HEK293 (cell line): ENCODE results near the gene ZRSR2.

Source experiments
- CTCF ChIA-PET: fragments of 350-600 bp; formaldehyde crosslinking; extraction: SDS; loops from one replicate; lab custom pipeline; 2021; ENCODE audit warnings: antibody characterized with exemption; lab: Yijun Ruan, JAX
- POLR2A ChIA-PET: fragments of 300-600 bp; formaldehyde crosslinking; extraction: SDS; loops from one replicate; lab custom pipeline; 2020; ENCODE audit warnings: antibody characterized with exemption, inconsistent platforms; lab: Yijun Ruan, JAX
- H3K27ac ChIP-seq: fragments of 200-500 bp; sonication (Bioruptor generic); 2 replicates; pipeline ENCODE4 v1.5.1; 2014; ENCODE audit warnings: low read depth, low read length, control low read depth, inconsistent platforms; ENCODE audit errors: extremely low read depth
- H3K36me3 ChIP-seq, 2 experiments: fragments of 200-500 bp in 1 of 2; sonication (Bioruptor generic) in 1 of 2; 1 replicate in 1 of 2; 2 replicates in 1 of 2; pipeline ENCODE4 v1.5.1; 2014 to 2017; ENCODE audit warnings: inconsistent platforms in 2 of 2, low read length in 2 of 2; ENCODE audit not compliant: control insufficient read depth in 2 of 2, insufficient read depth in 1 of 2
- H3K4me1 ChIP-seq: fragments of 200-500 bp; sonication (Bioruptor generic); 2 replicates; pipeline ENCODE4 v1.5.1; 2014; ENCODE audit warnings: mild to moderate bottlenecking, low read length, inconsistent platforms; ENCODE audit not compliant: control insufficient read depth, insufficient read depth
- H3K4me3 ChIP-seq: 2 replicates; pipeline ENCODE4 v1.5.1; 2011; ENCODE audit warnings: low read depth, mild to moderate bottlenecking, control low read depth, low read length, moderate library complexity
- H3K9me3 ChIP-seq: fragments of 200-500 bp; sonication (Bioruptor generic); 2 replicates; pipeline ENCODE4 v1.5.1; 2014; ENCODE audit warnings: low read depth, low read length, inconsistent platforms; ENCODE audit not compliant: control insufficient read depth, insufficient read depth
- GLIS1 ChIP-seq: fragments of 450-650 bp; formaldehyde crosslinking; IDR thresholded peaks from 2 replicates; pipeline ENCODE4 v1.5.1; 2016; ENCODE audit warnings: missing biosample characterization, missing genetic modification characterization
- KLF8 ChIP-seq: fragments of 450-650 bp; formaldehyde crosslinking; IDR thresholded peaks from 2 replicates; pipeline ENCODE4 v1.5.1; 2016; ENCODE audit warnings: missing biosample characterization, missing genetic modification characterization
- SETDB1 ChIP-seq: IDR thresholded peaks from one replicate; pipeline ENCODE4 v1.6.1; 2017; ENCODE audit warnings: mild to moderate bottlenecking, low read length, moderate library complexity, mixed read lengths; ENCODE audit not compliant: insufficient read length
- SP3 ChIP-seq: fragments of 450-650 bp; formaldehyde crosslinking; IDR thresholded peaks from 2 replicates; pipeline ENCODE4 v1.5.1; 2016; ENCODE audit warnings: missing biosample characterization, missing genetic modification characterization
- TRIM28 ChIP-seq: IDR thresholded peaks from 2 replicates; pipeline ENCODE4 v1.6.1; 2011; ENCODE audit warnings: low read length, control low read depth, borderline replicate concordance
- ZBTB1 ChIP-seq: fragments of 450-650 bp; formaldehyde crosslinking; IDR thresholded peaks from 2 replicates; pipeline ENCODE4 v1.5.1; 2016; ENCODE audit warnings: missing biosample characterization, missing genetic modification characterization
- ZNF10 ChIP-seq: fragments of 450-650 bp; formaldehyde crosslinking; IDR thresholded peaks from 2 replicates; pipeline ENCODE4 v1.5.1; 2017; ENCODE audit warnings: missing biosample characterization, missing genetic modification characterization
- ZNF140 ChIP-seq: fragments of 450-650 bp; formaldehyde crosslinking; IDR thresholded peaks from 2 replicates; pipeline ENCODE4 v1.5.1; 2016; ENCODE audit warnings: missing biosample characterization, missing genetic modification characterization
- ZNF184 ChIP-seq: fragments of 450-650 bp; IDR thresholded peaks from 2 replicates; pipeline ENCODE4 v1.5.1; 2018; ENCODE audit warnings: missing biosample characterization, mild to moderate bottlenecking, missing genetic modification characterization
- ZNF266 ChIP-seq: fragments of 450-650 bp; formaldehyde crosslinking; IDR thresholded peaks from 2 replicates; pipeline ENCODE4 v1.5.1; 2016; ENCODE audit warnings: missing biosample characterization, missing genetic modification characterization, low read depth
- ZNF341 ChIP-seq: fragments of 450-650 bp; formaldehyde crosslinking; IDR thresholded peaks from 2 replicates; pipeline ENCODE4; 2016; ENCODE audit warnings: low read depth, missing biosample characterization, missing genetic modification characterization
- ZNF707 ChIP-seq: fragments of 450-650 bp; formaldehyde crosslinking; IDR thresholded peaks from 2 replicates; pipeline ENCODE4 v1.5.1; 2016; ENCODE audit warnings: missing biosample characterization, missing genetic modification characterization
- TF ChIP-seq, protein P1 (sequence below): sonication (generic); formaldehyde crosslinking; IDR thresholded peaks from 2 replicates; pipeline ENCODE4 v1.8.1; 2022; ENCODE audit warnings: mild to moderate bottlenecking, moderate library complexity, missing genetic modification reagents
- TF ChIP-seq, protein P2 (sequence below): fragments of 450-650 bp; formaldehyde crosslinking; IDR thresholded peaks from 2 replicates; pipeline ENCODE4 v1.5.1; 2016; ENCODE audit warnings: missing biosample characterization, missing genetic modification characterization
- TF ChIP-seq, protein P3 (sequence below): fragments of 450-650 bp; formaldehyde crosslinking; IDR thresholded peaks from 2 replicates; pipeline ENCODE4 v1.5.1; 2016; ENCODE audit warnings: missing biosample characterization, missing genetic modification characterization
- TF ChIP-seq, protein P4 (sequence below): fragments of 450-650 bp; formaldehyde crosslinking; IDR thresholded peaks from 2 replicates; pipeline ENCODE4 v1.5.1; 2016; ENCODE audit warnings: missing biosample characterization, missing genetic modification characterization
- TF ChIP-seq, protein P5 (sequence below): fragments of 450-650 bp; formaldehyde crosslinking; IDR thresholded peaks from 2 replicates; pipeline ENCODE4 v1.5.1; 2017; ENCODE audit warnings: missing biosample characterization, mild to moderate bottlenecking, missing genetic modification characterization, moderate library complexity
- TF ChIP-seq, protein P6 (sequence below): fragments of 450-650 bp; formaldehyde crosslinking; IDR thresholded peaks from 2 replicates; pipeline ENCODE4 v1.5.1; 2017; ENCODE audit warnings: missing biosample characterization, missing genetic modification characterization

Gene ZRSR2

DNA sequence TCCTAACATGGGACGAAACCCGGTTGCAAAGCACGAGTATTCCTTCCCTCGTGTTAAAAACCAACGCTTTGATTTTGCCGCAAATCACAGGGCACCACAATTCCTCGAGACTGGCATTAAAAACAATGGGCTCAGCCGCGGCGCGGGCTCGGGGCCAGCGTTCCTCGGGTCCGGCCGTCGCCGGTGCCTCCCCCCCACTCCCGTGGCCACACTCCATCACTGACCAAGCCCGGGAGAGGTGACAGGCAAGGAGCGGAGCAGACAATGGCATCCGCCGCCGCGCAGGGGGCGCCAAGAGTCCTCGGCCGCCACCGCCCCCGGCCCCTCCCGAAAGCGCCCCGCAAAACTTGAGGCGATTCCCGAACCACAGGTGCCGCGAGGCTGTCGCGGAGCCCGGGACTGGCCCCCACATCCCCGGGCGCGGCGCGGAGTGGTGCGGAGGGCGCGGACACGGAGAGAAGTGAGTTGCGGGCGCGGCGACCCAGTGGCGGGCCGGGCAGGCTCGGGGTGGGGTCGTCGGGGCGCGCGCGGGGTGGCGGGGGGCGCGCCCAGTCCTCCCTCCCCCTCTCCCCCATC, 63.9 kb downstream of the ZRSR2 start (continued):
- TF ChIP-seq, protein P1, sequence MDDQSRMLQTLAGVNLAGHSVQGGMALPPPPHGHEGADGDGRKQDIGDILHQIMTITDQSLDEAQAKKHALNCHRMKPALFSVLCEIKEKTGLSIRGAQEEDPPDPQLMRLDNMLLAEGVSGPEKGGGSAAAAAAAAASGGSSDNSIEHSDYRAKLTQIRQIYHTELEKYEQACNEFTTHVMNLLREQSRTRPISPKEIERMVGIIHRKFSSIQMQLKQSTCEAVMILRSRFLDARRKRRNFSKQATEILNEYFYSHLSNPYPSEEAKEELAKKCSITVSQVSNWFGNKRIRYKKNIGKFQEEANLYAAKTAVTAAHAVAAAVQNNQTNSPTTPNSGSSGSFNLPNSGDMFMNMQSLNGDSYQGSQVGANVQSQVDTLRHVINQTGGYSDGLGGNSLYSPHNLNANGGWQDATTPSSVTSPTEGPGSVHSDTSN (CRISPR knock-in tag): peak; percentile 20; the same call in 1 of the 2 replicates
- TF ChIP-seq, protein P2, sequence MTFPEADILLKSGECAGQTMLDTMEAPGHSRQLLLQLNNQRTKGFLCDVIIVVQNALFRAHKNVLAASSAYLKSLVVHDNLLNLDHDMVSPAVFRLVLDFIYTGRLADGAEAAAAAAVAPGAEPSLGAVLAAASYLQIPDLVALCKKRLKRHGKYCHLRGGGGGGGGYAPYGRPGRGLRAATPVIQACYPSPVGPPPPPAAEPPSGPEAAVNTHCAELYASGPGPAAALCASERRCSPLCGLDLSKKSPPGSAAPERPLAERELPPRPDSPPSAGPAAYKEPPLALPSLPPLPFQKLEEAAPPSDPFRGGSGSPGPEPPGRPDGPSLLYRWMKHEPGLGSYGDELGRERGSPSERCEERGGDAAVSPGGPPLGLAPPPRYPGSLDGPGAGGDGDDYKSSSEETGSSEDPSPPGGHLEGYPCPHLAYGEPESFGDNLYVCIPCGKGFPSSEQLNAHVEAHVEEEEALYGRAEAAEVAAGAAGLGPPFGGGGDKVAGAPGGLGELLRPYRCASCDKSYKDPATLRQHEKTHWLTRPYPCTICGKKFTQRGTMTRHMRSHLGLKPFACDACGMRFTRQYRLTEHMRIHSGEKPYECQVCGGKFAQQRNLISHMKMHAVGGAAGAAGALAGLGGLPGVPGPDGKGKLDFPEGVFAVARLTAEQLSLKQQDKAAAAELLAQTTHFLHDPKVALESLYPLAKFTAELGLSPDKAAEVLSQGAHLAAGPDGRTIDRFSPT (tag by site-specific recombination): 0 out of 2 replicates have a peak, but pooled peaks have one; percentile 31

DNA sequence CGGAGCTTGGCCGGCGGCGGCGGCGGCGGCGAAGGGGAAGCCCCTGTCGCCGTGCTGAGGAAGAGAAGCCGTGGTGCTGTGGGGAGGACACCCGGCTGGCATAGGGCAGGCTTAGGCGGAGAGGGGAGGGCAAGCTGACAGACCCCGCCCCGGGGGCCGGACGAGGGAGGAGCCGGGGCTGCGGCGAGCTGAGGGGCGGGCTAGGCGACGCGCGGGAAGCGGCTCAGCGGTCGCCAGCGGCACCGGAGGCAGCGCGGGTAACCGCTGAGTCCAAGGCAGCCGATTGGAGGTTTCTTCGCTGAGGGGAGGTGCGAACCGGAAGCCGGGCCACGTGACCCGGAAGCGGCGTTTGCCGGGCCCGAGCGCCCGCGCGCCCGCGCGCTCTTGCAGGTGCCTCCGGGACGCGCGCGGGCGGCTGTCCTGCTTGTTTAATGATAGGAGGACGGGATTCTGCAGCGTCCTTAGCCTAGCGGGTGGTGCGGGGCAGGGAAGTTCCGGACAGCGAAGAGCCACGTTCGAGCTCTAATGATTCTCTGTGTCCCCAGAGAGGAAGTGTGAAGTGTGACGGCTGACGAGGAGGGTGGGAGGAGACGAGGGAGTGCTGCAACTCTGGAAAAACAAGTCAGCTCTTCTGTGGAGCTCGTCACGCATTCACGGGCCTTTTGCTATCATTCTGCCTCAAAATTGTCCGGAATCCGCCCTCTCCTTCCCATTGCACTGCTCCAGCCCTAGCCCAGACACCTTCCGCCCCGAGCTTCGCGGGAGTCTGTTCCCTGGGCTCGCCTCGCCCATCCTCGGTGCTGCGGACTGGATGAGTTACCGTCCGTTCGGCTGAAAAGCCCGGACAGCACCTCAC, 64.7 kb downstream of the ZRSR2 start, which contains the start of gene AP1S2:
TSS of gene AP1S2 (minus strand) at position 102 of the 856 bp plus-strand sequence. CDS start 2,289 bp downstream, outside the sequence.
- ChIA-PET CTCF (interaction anchor here (0.5 to 1.1 kb wide), 3 partner anchors 32 to 117 kb away, joined by 3 read pairs; partner anchors contain the start of gene CA5B), POLR2A (interaction anchor here (0.6 to 2.0 kb wide), 20 partner anchors 9 to 924 kb away, joined by 3 to 15 read pairs (median 4); partner anchors contain the start of genes CA5B, SYAP1 and ZRSR2)
- Histone ChIP-seq H3K36me3 (peaks cover 3 to 17% of the 10 kb centered on the region in 2 experiments), H3K27ac (peak within 1 kb of the TSS; percentile 82), H3K9me3 (no peaks in the 10 kb centered on the region), H3K4me3 (peak within 1 kb of the TSS; percentile 97), H3K4me1 (peaks cover 7% of the 10 kb centered on the region; the same call in 1 of the 2 replicates)
- TF ChIP-seq ZNF140: no peak
- TF ChIP-seq GLIS1 (tag by site-specific recombination): peak; percentile 67
- TF ChIP-seq TRIM28: 0 out of 2 replicates have a peak, but pooled peaks have one; percentile 34
- TF ChIP-seq, protein P3, sequence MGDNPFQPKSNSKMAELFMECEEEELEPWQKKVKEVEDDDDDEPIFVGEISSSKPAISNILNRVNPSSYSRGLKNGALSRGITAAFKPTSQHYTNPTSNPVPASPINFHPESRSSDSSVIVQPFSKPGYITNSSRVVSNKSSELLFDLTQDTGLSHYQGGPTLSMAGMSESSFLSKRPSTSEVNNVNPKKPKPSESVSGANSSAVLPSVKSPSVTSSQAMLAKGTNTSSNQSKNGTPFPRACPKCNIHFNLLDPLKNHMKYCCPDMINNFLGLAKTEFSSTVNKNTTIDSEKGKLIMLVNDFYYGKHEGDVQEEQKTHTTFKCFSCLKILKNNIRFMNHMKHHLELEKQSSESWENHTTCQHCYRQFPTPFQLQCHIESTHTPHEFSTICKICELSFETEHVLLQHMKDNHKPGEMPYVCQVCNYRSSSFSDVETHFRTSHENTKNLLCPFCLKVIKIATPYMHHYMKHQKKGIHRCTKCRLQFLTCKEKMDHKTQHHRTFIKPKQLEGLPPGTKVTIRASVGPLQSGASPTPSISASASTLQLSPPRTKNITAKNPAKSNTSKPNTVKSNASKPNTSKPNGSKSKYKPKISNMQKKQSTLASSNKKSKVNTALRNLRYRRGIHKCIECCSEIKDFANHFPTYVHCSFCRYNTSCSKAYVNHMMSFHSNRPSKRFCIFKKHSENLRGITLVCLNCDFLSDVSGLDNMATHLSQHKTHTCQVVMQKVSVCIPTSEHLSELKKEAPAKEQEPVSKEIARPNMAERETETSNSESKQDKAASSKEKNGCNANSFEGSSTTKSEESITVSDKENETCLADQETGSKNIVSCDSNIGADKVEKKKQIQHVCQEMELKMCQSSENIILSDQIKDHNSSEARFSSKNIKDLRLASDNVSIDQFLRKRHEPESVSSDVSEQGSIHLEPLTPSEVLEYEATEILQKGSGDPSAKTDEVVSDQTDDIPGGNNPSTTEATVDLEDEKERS (tag by site-specific recombination): no peak
- peak; percentile 90 for TF ChIP-seq SP3 (tag by site-specific recombination)
- TF ChIP-seq KLF8 (tag by site-specific recombination): peak; percentile 66
- peak; percentile 41; the same call in 1 of the 2 replicates for TF ChIP-seq ZNF184
- TF ChIP-seq ZBTB1 (tag by site-specific recombination): peak; percentile 51; the same call in 1 of the 2 replicates
- TF ChIP-seq, protein P1 (CRISPR knock-in tag): peak; percentile 93
- no peak for TF ChIP-seq ZNF266
- TF ChIP-seq ZNF707 (tag by site-specific recombination): no peak
- TF ChIP-seq, protein P4, sequence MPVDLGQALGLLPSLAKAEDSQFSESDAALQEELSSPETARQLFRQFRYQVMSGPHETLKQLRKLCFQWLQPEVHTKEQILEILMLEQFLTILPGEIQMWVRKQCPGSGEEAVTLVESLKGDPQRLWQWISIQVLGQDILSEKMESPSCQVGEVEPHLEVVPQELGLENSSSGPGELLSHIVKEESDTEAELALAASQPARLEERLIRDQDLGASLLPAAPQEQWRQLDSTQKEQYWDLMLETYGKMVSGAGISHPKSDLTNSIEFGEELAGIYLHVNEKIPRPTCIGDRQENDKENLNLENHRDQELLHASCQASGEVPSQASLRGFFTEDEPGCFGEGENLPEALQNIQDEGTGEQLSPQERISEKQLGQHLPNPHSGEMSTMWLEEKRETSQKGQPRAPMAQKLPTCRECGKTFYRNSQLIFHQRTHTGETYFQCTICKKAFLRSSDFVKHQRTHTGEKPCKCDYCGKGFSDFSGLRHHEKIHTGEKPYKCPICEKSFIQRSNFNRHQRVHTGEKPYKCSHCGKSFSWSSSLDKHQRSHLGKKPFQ (tag by site-specific recombination): peak; percentile 98
- no peak; the same call in 1 of the 2 replicates for TF ChIP-seq ZNF10 (tag by site-specific recombination)
- TF ChIP-seq, protein P5, sequence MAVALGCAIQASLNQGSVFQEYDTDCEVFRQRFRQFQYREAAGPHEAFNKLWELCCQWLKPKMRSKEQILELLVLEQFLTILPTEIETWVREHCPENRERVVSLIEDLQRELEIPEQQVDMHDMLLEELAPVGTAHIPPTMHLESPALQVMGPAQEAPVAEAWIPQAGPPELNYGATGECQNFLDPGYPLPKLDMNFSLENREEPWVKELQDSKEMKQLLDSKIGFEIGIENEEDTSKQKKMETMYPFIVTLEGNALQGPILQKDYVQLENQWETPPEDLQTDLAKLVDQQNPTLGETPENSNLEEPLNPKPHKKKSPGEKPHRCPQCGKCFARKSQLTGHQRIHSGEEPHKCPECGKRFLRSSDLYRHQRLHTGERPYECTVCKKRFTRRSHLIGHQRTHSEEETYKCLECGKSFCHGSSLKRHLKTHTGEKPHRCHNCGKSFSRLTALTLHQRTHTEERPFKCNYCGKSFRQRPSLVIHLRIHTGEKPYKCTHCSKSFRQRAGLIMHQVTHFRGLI: no peak
- peak; percentile 32 for TF ChIP-seq SETDB1
- TF ChIP-seq ZNF341 (tag by site-specific recombination): peak; percentile 84
- TF ChIP-seq, protein P6, sequence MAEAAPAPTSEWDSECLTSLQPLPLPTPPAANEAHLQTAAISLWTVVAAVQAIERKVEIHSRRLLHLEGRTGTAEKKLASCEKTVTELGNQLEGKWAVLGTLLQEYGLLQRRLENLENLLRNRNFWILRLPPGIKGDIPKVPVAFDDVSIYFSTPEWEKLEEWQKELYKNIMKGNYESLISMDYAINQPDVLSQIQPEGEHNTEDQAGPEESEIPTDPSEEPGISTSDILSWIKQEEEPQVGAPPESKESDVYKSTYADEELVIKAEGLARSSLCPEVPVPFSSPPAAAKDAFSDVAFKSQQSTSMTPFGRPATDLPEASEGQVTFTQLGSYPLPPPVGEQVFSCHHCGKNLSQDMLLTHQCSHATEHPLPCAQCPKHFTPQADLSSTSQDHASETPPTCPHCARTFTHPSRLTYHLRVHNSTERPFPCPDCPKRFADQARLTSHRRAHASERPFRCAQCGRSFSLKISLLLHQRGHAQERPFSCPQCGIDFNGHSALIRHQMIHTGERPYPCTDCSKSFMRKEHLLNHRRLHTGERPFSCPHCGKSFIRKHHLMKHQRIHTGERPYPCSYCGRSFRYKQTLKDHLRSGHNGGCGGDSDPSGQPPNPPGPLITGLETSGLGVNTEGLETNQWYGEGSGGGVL (tag by site-specific recombination): no peak
